GM04504 (cell line): Measurements from ENCODE around the gene MRPL50.

ENCODE experiments used
- DNase-seq: peaks from one replicate; pipeline ENCODE4 v3.0.0-alpha.2; 2012; ENCODE audit warnings: low read depth

The MRPL50 gene

GRCh38 chr9:101398068-101398929 is at the start of gene MRPL50, which contains the start of gene ZNF189:
MRPL50 (minus strand) TSS chr9:101398618; CDS start chr9:101398592, 26 bp downstream.
ZNF189 (plus strand) TSS chr9:101398851; CDS start chr9:101399157, 306 bp downstream.
- peak; percentile 98 for DNase-seq

DNA sequence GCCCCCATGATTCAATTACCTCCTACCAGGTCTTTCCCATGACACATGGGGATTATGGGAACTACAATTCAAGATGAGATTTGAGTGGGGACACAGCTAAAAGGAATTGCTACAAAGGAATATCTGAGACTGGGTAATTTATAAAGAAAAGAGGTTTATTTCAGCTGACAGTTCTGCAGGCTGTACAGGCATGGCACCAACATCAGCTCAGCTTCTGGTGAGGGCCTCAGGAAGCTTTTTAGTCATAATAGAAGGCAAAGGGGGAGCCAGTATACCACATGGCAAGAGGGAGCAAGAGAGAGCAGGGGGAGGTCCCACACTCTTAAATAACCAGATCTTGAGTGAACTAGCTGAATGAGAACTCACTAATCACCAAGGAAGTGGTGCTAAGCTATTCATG is 48.3 kb upstream of the MRPL50 start:
- no peak for DNase-seq

GRCh38 chr9:101445353-101446029 is 47.1 kb upstream of the MRPL50 start:
- DNase-seq = no peak

- DNase-seq = no peak
These were observed 45.0 kb upstream of the MRPL50 start for GRCh38 chr9:101443364-101443771.

DNA sequence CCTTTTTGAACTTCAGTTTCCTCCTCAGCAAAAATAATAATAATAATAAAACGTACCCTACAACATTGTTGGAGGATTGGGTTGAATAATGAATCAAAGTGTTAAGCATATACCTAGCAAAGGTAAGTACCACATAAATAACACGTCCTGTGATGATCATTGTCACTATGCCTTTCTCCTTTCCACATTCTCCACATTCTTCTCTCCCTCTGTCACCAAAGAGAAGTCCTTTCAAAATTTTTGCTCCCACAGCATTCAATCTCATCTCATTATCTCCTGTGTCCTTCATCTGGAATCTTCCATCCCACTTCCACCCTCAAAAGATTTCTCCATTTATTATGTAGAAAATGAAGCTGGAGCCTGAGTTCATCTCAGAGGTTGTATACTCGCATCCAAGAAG is 44.3 kb upstream of the MRPL50 start:
- no peak for DNase-seq

DNA sequence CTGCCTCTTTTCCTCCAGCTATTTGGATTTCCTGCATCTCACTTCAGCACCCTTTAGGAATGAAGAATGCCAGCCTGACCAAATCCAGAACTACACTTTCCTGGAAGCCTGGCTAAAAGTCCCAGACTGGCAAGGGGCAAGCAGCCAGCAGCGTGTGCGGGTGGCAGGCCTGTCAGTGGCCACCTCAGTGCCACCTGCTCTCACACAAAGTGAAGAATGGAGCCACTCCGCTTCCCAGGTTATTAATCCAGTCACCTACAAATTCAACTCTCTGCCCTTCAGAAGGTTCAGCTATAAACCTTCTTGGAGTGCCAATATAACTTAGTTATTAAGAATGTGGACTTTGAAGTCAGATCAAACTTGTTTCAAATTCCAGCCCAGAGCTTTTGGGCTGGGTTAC is 43.9 kb upstream of the MRPL50 start:
- DNase-seq = no peak

- no peak for DNase-seq
These were observed 42.4 kb upstream of the MRPL50 start for GRCh38 chr9:101440714-101441230.

DNA sequence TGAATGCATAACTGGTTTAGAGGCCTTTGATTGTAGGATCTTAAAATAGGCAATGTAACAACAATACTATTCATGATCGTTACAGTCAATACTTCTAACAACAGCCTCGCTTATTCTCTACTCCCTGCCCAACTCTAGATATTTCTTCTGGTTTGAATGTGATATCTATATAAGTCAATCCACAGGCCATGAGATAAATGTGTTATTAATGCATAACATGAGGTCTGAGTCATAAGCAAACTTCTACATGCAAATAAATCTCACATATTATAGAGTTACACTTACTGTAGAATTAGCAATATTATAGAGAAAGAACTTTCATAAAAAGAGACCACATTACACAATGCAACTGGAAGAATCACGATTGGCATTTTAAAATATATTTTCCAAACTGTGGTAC is 40.1 kb upstream of the MRPL50 start:
- no peak for DNase-seq

DNA sequence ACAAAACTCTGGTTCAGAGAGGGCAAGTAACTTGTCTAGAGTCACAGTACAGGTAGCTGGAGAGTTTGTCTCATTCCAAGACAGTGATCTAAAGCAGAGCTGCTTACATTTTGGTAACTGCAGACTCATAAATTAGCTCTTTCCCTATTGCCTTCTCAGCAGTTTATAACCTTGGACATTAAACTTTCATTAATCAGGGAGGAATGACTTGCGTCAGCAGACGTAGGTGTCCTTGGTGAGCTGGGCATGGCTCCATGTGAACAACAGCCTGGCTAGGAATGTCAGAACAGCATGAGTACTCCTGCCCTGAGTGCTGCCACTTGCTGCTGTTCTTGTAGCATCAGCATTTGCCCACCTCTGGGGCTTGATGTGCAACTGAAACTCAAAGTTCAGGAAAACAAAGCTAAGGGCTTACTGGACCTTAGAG is 39.4 kb upstream of the MRPL50 start:
- no peak for DNase-seq

DNA sequence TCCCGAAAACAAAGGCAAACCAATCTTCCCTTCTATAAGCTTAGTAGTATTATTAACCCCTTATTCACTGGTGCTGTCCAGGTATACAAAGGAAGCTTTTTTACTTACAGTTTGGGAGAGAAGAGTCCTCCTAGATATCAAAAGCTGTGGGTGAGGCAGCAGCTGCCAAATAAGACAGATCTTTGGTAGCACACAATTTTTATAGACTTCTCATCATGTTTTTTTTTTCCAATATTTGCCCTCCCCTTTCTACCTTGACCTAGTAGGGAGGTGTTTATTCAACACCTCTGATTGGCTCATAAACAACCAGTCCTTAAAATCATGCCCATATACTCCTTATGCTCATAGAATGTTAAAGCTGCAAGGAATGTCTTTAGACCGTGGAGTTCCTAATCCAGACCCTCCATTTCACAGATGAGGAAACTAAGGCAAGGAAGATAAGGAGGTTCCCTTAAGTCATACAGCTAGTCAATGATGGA is 37.2 kb upstream of the MRPL50 start, which contains the start of gene ALDOB:
Gene ALDOB (minus strand): TSS at position 174 of the 479 bp plus-strand sequence. CDS start 4,887 bp downstream, outside the sequence.
- no peak for DNase-seq

DNA sequence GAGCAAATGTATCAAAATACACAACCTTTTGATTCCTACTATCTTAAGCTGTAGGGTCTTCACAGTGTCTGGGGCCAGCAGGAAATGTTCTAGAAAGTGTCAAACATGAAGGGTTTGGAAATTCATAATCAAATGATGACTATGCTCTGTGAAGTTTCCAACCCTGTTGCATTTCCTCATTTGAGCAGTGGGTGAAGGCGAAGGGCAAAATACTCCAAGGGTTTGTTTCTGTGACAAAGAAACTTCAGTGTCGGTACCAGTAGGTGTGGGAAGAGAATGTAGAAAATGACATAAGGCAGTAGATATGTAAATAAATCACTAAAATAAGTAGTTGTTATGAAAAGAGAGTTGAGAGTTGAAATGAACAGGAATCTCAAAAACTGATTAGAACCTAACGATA is 36.6 kb upstream of the MRPL50 start:
- DNase-seq = no peak

GRCh38 chr9:101433229-101433628 is 34.8 kb upstream of the MRPL50 start:
- DNase-seq = no peak

DNA sequence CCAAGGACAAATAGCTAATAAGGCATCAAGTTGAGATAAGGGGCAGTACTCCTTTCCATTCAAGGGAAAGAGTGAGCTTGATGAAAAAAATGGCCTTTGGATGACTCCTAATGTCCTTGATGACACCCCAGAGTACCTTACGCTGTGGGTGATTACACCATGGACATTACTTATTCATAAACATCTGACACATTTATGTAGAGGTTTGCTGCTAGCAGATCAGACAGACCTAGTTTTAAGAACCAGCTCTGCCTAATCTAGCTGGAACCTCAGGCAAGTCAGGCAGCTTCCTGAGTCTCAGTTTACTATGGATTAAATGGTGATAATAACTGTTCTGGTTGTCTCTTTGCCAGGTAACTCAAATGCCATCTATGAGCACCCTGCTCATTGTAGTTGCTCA is 34.3 kb upstream of the MRPL50 start:
- DNase-seq = no peak

DNA sequence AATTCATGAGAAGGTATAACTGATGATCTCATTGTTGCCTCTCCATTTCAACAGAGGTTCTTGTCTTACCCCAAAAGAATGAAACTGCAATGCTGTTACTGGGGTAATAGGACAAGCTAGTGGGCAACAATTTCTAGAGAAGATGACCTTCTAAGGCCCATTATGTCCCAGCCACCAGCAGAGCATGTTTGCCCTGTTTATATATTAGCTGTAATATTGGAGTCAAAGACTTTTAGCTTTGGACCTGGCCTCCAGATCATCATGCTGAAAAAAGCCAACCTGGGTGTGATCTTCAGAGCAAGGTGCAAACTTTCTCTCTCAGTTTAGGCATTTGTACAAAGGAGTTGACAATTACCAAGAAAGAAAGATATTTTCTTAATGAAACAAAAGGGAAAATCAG is 33.8 kb upstream of the MRPL50 start:
- no peak for DNase-seq

DNA sequence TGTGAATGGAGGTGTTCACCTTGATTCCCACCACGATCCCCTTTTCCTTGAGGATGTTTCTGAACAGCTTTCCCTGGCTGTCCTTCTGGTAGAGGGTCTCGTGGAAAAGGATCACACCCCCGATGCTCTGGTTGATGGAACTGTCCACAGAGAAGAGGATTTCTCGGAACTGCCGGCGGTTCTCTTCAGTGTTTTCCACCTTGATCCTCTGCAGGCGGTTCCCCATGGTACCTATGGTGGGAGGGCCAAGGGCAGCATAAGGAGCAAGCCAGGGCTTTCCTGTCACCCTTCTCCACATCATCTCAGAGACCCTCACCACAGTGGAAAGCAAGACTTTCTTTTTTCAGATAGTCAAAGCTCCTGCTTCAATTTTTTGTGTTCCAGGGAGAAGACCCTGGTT is 31.3 kb upstream of the MRPL50 start:
- no peak for DNase-seq

GRCh38 chr9:101428909-101429308 is 30.5 kb upstream of the MRPL50 start:
- no peak for DNase-seq

DNA sequence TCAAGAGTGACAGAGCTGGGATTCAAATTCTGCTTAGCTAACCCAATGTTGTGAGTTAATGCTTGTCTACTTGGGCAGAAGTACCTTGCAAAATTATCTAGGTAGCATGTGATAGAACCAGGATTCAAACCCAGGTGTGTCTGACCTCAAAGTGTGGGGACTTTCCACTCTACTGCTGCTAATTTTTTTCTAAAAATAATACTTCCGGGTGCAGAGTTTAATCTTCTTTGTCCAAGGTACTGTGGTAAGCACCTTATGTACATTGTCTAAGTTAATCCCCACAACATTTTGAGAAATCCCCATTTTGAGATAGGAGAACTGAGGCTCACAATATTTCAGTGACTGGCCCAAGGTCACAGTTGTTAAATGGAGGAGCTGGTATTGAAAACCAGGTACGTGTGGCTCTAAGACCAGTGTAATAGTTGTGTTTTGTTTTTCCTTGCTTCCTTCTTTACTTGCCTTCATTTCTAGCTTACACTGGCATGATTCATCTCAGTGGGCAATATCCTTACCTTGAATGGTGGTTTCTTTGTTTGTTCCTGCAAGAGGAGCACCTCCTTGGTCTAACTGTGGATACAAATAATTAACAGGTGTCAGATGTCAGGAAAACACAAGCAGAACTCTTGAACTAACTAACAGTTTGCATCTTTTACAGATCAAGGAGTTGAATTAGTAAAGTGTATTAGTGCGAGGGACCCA is 29.7 kb upstream of the MRPL50 start:
- no peak for DNase-seq

DNA sequence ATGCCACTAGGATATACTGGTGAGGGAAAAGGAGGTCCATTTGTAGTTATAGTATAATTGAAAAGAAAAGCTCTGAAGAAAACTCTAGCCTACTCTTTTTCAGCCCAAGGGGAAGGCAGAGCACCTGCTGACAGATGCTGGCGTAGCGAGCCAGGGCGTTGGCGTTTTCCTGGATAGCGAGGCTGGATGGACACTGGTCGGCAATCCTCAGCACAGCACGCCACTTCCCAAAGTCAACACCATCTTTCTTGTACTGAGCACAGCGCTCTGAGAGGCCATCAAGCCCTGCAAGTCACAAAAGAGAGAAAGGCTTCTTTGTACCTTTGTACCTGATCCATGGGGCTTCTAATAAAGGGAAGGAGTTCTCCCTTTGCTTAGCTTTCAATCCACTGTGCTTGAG is 28.9 kb upstream of the MRPL50 start:
- DNase-seq = no peak

- DNase-seq = no peak
These were observed 23.2 kb upstream of the MRPL50 start for GRCh38 chr9:101421653-101422065.

GRCh38 chr9:101419863-101420262 is 21.4 kb upstream of the MRPL50 start:
- DNase-seq = no peak

GRCh38 chr9:101418518-101419430 is 20.4 kb upstream of the MRPL50 start:
- no peak for DNase-seq
